HCT116 (cell line): ENCODE data around the gene TTC17. TPM values are rescaled to one million over a fixed set of nuclear protein-coding genes. Genes with fewer than 3 reads are reported as not detected.
"Not testable (repeated sequence)": the region's sequence is repeated elsewhere in the genome, so short reads cannot be mapped to it uniquely, and the experiment has no call there.

Experiments used
- ATAC-seq: fragments of 200-7000 bp; cut with Tn5 transposase; 2 replicates; pipeline ENCODE4 v1.9.1; 2020; ENCODE audit warnings: mild to moderate bottlenecking, moderate library complexity
- BruUV-seq: library from RNA; stranded (reverse); fragments of 400-500 nt; replicated peaks from 2 replicates; lab custom pipeline; 2021; lab: Mats Ljungman, UMichigan
- CTCF ChIA-PET: fragments of 300-600 bp; sonication (Branson Sonifier 250); formaldehyde crosslinking; loops from one replicate; lab custom pipeline; 2021; ENCODE audit warnings: antibody characterized with exemption; lab: Charles Lee
- POLR2A ChIA-PET: fragments of 300-600, 350-600 bp; sonication (Branson Sonifier 250); formaldehyde crosslinking; loops from one replicate; lab custom pipeline; 2021; ENCODE audit warnings: antibody characterized with exemption; lab: Charles Lee
- RAD21 ChIA-PET, 2 experiments: fragments of 300-600 bp; sonication (Branson Sonifier 250); formaldehyde crosslinking; loops; one replicate each; lab custom pipeline; 2023; ENCODE audit warnings: low total read pairs in 2 of 2; ENCODE audit not compliant: uncharacterized antibody in 2 of 2, unreplicated experiment in 2 of 2, low non-redundant PET in 1 of 2; lab: Charles Lee
- DNase-seq: peaks from one replicate; pipeline ENCODE4 v3.0.0-alpha.2; 2010; ENCODE audit warnings: low read depth, low spot score
- H2AFZ ChIP-seq: fragments of 200-600 bp; shearing (Covaris generic), sonication (generic); 2 replicates; pipeline ENCODE4 v1.6.1; 2017; ENCODE audit warnings: low read depth, mixed run types, mixed read lengths, antibody characterized with exemption, low read length; ENCODE audit not compliant: poor library complexity, severe bottlenecking
- H3K27ac ChIP-seq: 2 replicates; pipeline ENCODE4 v1.5.1; 2012; ENCODE audit warnings: low read depth, low read length
- H3K27me3 ChIP-seq: fragments of 200-600 bp; sonication (generic); 2 replicates; pipeline ENCODE4 v1.6.1; 2016; ENCODE audit warnings: mixed run types, low read length, mixed read lengths; ENCODE audit not compliant: insufficient read depth
- H3K36me3 ChIP-seq, 2 experiments: fragments of 200-500 bp in 1 of 2; fragments of 200-600 bp in 1 of 2; sonication (Bioruptor generic) in 1 of 2; sonication (generic) in 1 of 2; 2 replicates each; pipeline versions ENCODE4 v1.5.1 to v1.6.1; 2014 to 2016; ENCODE audit warnings: low read length in 2 of 2, inconsistent platforms in 1 of 2, mixed read lengths in 1 of 2, mixed run types in 1 of 2; ENCODE audit not compliant: insufficient read depth in 2 of 2, control insufficient read depth in 1 of 2
- H3K4me1 ChIP-seq, 2 experiments: fragments of 200-600 bp in 1 of 2; sonication (generic) in 1 of 2; 2 replicates each; pipeline versions ENCODE4 v1.5.1 to v1.6.1; 2012 to 2017; ENCODE audit warnings: low read length in 2 of 2, inconsistent platforms in 1 of 2, mild to moderate bottlenecking in 1 of 2, mixed read lengths in 1 of 2, mixed run types in 1 of 2, moderate library complexity in 1 of 2; ENCODE audit not compliant: insufficient read depth in 2 of 2, control insufficient read depth in 1 of 2
- H3K4me2 ChIP-seq: fragments of 200-600 bp; sonication (generic); 2 replicates; pipeline ENCODE4 v1.6.1; 2017; ENCODE audit warnings: mixed run types, low read length, mixed read lengths
- H3K4me3 ChIP-seq, 2 experiments: fragments of 200-600 bp in 1 of 2; sonication (generic) in 1 of 2; replicated peaks in 1 of 2; 2 replicates each; pipeline ENCODE4 v1.5.1; 2011 to 2016; ENCODE audit warnings: low read length in 2 of 2, control low read depth in 1 of 2, low read depth in 1 of 2, mild to moderate bottlenecking in 1 of 2, mixed read lengths in 1 of 2, mixed run types in 1 of 2
- H3K79me2 ChIP-seq: fragments of 200-600 bp; sonication (generic); 2 replicates; pipeline ENCODE4 v1.6.1; 2017; ENCODE audit warnings: mild to moderate bottlenecking, mixed run types, low read length, moderate library complexity, mixed read lengths; ENCODE audit not compliant: insufficient read depth
- H3K9ac ChIP-seq: fragments of 200-600 bp; sonication (generic); 2 replicates; pipeline ENCODE4 v1.6.1; 2016; ENCODE audit warnings: low read length, mixed read lengths
- H3K9me2 ChIP-seq: fragments of 200-600 bp; sonication (generic), shearing (Covaris generic); 2 replicates; pipeline ENCODE4 v1.6.1; 2017; ENCODE audit warnings: mixed run types, mild to moderate bottlenecking, moderate library complexity; ENCODE audit not compliant: insufficient read depth
- H3K9me3 ChIP-seq, 2 experiments: fragments of 200-500 bp in 1 of 2; fragments of 200-600 bp in 1 of 2; sonication (Bioruptor generic) in 1 of 2; sonication (generic) in 1 of 2; 2 replicates each; pipeline ENCODE4 v1.6.1; 2014 to 2017; ENCODE audit warnings: low read length in 2 of 2, mixed read lengths in 2 of 2, inconsistent platforms in 1 of 2, low read depth in 1 of 2, mild to moderate bottlenecking in 1 of 2, mixed run types in 1 of 2, moderate library complexity in 1 of 2; ENCODE audit not compliant: control insufficient read depth in 1 of 2, insufficient read depth in 1 of 2
- H4K20me1 ChIP-seq: fragments of 200-600 bp; sonication (generic), shearing (Covaris generic); 2 replicates; pipeline ENCODE4 v1.6.1; 2017; ENCODE audit warnings: mixed run types, mild to moderate bottlenecking, moderate library complexity; ENCODE audit not compliant: insufficient read depth
- CBX3 ChIP-seq: IDR thresholded peaks from 2 replicates; pipeline ENCODE4 v1.6.1; 2012; ENCODE audit warnings: low read depth
- CTCF ChIP-seq, 3 experiments: fragments of 200-600 bp in 1 of 3; sonication (generic) in 1 of 3; IDR thresholded peaks in 2 of 3; conservative IDR thresholded peaks in 1 of 3; 2 replicates each; pipeline ENCODE4 v1.5.1; 2012 to 2017; ENCODE audit warnings: low read depth in 2 of 3, low read length in 2 of 3, antibody characterized with exemption in 1 of 3, borderline replicate concordance in 1 of 3, control low read depth in 1 of 3, mild to moderate bottlenecking in 1 of 3, mixed read lengths in 1 of 3, mixed run types in 1 of 3, moderate library complexity in 1 of 3; ENCODE audit not compliant: insufficient read depth in 1 of 3
- FOSL1 ChIP-seq: IDR thresholded peaks from 2 replicates; pipeline ENCODE4 v1.6.1; 2012; ENCODE audit warnings: low read depth
- JUND ChIP-seq: IDR thresholded peaks from 2 replicates; pipeline ENCODE4 v1.6.1; 2012
- SIN3A ChIP-seq: IDR thresholded peaks from 2 replicates; pipeline ENCODE4 v1.6.1; 2012; ENCODE audit warnings: low read depth
- intact Hi-C: fragments of 100-400 bp; cut with micrococcal nuclease; formaldehyde crosslinking; loops from 2 replicates; pipeline ENCODE4 v1.10.0; 2022
- total RNA-seq: library from RNA; stranded (reverse); gene quantifications from one replicate; pipeline ENCODE4 v1.2.1, GENCODE V29; 2021; ENCODE audit not compliant: unreplicated experiment

The TTC17 gene
- total RNA-seq, 1 experiment from 2014 or later = 51.6 TPM

GRCh38 chr11:43401252-43401651, 42.5 kb downstream of the TTC17 start:
- DNase-seq (no peak), ATAC-seq (no peak)
- Histone ChIP-seq H3K79me2 (no peaks in the 10 kb centered on the region), H3K9me3 (no peaks in the 10 kb centered on the region), H3K27ac (no peak overlapping the region), H2AFZ (no peak overlapping the region), H3K36me3 (peaks cover 26% of the 10 kb centered on the region in 2 experiments; a peak in 3 of 4 replicates), H3K27me3 (no peaks in the 10 kb centered on the region), H3K4me3 (no peak overlapping the region), H3K4me2 (no peak overlapping the region), H3K9ac (no peak overlapping the region), H3K9me2 (no peaks in the 10 kb centered on the region), H3K4me1 (no peaks in the 10 kb centered on the region), H4K20me1 (no peaks in the 10 kb centered on the region)
- CTCF ChIA-PET = no interaction called here
- RAD21 ChIA-PET = no interaction called here
- no TSS peak for BruUV-seq
- POLR2A ChIA-PET = no interaction called here
- no peak for TF ChIP-seq CTCF (IDR thresholded peaks at IDR 0.05 in 2 of 3, conservative IDR thresholded peaks at IDR 0.05 in 1 of 3; ENCODE audit: borderline replicate concordance in 1 of 3, insufficient read depth in 1 of 3, low read depth in 2 of 3, low read length in 2 of 3)
- TF ChIP-seq CBX3 = no peak
- TF ChIP-seq FOSL1 = no peak
- TF ChIP-seq JUND = no peak
- no peak for TF ChIP-seq SIN3A
- intact Hi-C loops = no loop called here

- H3K27ac ChIP-seq, H3K4me3 ChIP-seq, H4K20me1 ChIP-seq, H3K79me2 ChIP-seq, ATAC-seq, H3K27me3 ChIP-seq, DNase-seq, intact Hi-C loops, H3K9ac ChIP-seq, CTCF ChIA-PET, RAD21 ChIA-PET, H3K9me3 ChIP-seq, H3K9me2 ChIP-seq, H3K4me2 ChIP-seq, BruUV-seq, H2AFZ ChIP-seq, POLR2A ChIA-PET, H3K4me1 ChIP-seq: not testable (repeated sequence)
- peaks cover 20 to 31% of the 10 kb centered on the region in 2 experiments; a peak in 3 of 4 replicates for H3K36me3 ChIP-seq
Measured at GRCh38 chr11:43401811-43402210, 43.1 kb downstream of the TTC17 start.
